ENCODE measurements around the gene RASAL2.

DNA sequence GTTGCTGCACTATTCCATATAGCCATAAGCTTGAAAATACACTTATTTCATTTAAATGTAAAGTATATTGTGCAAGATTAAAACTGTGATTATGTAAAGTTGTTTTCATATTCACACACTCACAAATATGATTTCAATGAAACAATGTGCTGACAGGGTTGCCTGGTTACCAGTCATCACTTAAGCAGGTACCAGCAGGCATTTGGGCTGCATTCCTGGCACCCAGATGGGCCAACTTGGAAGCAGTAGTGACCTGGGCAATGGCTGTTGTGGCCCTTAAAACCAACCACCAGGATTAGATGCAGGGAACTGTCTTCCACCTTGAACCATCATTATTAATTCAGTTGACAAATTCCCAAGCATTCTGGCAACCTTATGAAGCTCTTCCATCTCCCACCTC is 45.0 kb upstream of the RASAL2 start:
- TF ChIP-seq POLR2A (IDR thresholded peaks at IDR 0.05; ENCODE audit: low read depth, low read length), result no peak
- no peak for TF ChIP-seq TAF1 (IDR thresholded peaks at IDR 0.05; ENCODE audit: borderline replicate concordance, low read depth, low read length)

All from GM12892 (cell line).